ENCODE results near the gene PTPRM.
"Not testable (repeated sequence)": the region's sequence is repeated elsewhere in the genome, so short reads cannot be mapped to it uniquely, and the experiment has no call there.

The PTPRM gene

DNA sequence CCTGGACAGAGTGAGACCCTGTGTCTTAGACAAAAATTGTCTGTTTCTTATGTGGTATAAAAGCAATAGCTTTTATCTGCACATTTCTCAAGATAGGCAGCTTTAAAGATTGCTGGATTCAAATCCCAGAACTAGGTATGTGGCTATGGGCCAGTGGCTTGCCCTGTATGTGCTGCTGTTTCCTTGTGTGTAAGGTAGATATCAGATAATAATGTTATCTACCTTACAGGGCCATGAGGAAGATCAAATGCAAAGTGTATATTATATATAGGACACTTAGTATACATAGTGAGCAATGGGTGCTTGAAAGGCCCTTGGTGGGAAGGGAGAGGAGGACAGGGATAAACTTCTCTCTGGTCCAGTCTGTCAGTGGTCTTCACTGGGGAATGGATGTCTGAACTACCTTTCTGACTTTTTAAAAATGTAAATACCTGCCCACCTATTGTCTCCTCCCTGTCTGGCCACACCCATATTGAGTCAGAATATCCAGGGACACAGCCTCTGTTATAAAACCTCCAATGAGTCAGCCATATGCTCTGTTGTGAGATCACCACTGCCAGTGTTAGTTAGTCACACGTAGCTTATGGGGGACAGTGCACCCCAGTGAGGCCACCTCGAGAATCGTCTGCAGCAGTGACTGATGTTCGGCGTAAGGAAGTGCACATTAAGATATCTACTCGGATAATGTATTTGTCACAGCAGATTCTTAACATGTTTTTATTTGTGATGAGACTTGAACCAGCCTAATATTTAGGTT is 383.4 kb downstream of the PTPRM start:
- no peak for DNase-seq (ENCODE audit: low read depth in 1 of 2, low spot score in 1 of 2)
- TF ChIP-seq JUND (IDR thresholded peaks at IDR 0.05; ENCODE audit: low read depth): no peak
- in situ Hi-C loops (cut with HindIII; ENCODE audit: low pct_unique_long_range_greater_than_20kb, low sequenced_read_pairs): no loop called here

DNA sequence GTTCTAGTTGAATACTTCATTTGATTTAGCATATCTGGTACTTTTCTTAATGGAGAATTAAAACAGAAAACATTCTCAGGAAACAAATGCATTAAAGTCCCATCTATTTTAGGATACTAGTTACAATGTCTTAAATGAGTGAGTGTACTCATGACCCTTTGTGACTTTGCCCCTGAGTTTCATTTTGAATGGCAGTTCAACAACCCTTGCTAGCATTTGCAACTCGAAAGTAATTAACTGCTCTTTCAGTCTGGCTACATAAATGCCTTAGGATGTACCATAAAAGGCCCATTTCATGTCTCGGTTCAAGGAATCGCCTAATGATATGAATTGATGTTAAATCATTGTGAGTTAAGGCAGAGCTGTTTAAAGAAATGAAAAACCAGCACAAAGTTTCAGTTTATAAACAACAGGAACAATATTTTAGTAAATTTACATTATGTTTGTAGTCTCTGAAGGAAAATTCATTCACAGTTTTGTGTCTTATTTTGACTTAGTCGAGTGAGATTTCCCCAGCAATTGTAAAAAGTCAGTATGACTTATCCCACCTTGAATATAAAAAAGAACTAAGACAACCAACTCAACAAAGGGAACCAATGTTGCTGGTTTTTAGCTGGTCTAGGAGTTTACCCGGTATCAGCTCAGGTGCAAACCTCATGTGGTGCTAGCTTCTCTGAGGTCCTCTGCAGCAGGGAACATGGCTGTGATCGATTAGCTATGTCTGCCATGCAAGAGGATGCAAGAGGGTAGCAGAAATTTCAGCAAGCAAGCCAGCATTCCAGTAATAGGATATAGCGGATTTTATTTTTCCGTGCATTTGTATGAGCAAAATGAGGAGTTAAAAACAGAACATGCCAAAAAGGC is 386.2 kb downstream of the PTPRM start:
- in situ Hi-C loops (cut with HindIII; ENCODE audit: low pct_unique_long_range_greater_than_20kb, low sequenced_read_pairs): no loop called here

DNA sequence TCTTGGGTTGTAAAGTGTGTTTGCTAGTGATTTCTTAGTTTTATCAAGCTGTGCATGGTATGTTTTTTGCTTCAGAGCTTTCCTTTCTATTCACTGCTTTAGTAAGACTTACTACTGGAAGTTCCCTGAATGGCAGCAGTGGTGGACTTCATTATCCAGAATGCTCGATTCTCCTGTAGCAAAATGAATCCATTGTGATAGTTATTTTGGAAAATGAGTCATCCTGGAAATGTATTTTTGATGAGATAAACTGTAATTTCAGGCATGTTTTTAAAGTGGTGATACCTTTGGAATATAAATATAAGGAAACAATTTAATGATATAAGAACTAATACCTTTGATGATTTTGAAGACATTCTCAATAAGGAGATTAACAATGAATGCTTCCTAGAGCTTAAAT is 387.1 kb downstream of the PTPRM start:
- DNase-seq (ENCODE audit: low read depth in 1 of 2, low spot score in 1 of 2): no peak

More for the DNA sequence above, 386.2 kb downstream of the PTPRM start:
- no peak for DNase-seq (ENCODE audit: low read depth in 1 of 2, low spot score in 1 of 2)
- no peak for TF ChIP-seq JUND (IDR thresholded peaks at IDR 0.05; ENCODE audit: low read depth)

DNA sequence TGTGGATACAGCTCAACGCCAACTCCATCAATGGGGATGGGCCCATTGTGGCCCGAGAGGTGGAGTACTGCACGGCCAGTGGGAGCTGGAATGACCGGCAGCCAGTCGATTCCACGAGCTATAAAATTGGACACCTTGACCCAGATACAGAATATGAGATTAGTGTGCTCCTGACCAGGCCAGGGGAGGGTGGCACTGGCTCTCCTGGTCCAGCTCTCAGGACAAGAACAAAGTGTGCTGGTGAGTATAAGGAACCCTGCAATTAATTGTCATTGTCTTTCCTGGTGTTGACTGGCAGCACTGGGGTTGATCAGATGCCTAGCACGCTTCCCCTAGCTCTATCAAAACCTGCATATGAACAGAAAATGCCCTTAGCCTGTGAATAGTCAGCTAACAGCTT is 388.1 kb downstream of the PTPRM start:
- in situ Hi-C loops (cut with HindIII; ENCODE audit: low pct_unique_long_range_greater_than_20kb, low sequenced_read_pairs): no loop called here
- DNase-seq (ENCODE audit: low read depth in 1 of 2, low spot score in 1 of 2): no peak
- no peak for TF ChIP-seq JUND (IDR thresholded peaks at IDR 0.05; ENCODE audit: low read depth)

More for the DNA sequence above, 387.1 kb downstream of the PTPRM start:
- no peak for TF ChIP-seq JUND (IDR thresholded peaks at IDR 0.05; ENCODE audit: low read depth)
- in situ Hi-C loops (cut with HindIII; ENCODE audit: low pct_unique_long_range_greater_than_20kb, low sequenced_read_pairs): no loop called here

DNA sequence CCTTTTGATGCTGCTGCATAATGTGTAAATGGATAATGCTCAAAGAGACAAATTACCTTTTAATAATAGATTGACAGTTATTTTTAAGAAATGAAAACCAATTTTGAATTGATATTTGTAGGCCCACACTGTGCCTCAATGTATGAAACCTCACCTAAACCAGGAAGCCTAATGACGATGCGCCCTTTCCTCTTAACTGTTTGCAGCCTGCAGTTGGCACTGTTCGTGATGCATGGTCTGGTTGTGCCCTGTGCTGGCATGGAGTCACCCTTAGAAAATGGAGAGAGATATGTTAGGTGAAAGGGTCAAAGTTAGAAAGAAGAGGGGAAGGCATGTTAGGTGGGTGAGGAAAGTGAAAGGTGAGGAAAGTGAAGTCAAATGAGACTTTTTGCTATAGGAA is 390.2 kb downstream of the PTPRM start:
- DNase-seq (ENCODE audit: low read depth in 1 of 2, low spot score in 1 of 2): no peak
- no peak for TF ChIP-seq JUND (IDR thresholded peaks at IDR 0.05; ENCODE audit: low read depth)
- in situ Hi-C loops (cut with HindIII; ENCODE audit: low pct_unique_long_range_greater_than_20kb, low sequenced_read_pairs): no loop called here

DNA sequence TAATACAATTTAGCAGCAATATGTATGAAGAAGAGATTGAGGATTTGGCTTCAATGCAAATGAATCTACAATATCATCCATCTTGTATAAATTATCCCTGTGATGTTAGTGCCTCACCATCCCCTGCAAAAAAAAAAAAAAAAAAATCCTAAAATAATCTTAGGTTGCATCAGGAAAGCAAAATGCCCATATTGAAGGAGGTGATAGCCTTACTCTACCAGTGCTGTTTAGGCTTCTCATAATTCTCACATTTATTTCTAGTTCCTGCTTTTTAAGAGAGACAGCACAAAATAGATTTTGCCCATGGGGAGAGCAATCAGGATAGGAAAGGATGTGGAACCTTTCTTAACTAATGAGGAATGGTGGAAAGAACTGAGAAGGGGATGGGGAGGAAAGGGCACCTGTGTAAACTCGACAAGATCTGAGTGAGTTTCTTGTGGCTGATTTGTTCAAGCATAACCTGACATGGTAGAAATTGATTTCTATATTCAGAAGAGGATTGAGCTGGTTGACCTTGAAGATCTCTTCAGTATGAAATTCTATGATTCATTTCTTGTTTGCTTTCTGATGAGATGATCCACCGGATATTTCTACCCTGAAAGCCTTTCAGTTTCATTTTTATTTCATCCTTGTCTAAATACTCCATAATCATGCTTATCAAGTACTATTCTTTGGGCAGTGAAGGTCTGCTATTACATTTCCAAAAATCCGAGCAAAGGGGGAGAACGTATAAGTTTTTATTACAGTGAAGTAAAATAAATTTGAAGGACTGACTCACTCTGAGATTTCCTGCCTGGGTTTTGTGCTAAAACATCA is 391.2 kb downstream of the PTPRM start:
- in situ Hi-C loops (cut with HindIII; ENCODE audit: low pct_unique_long_range_greater_than_20kb, low sequenced_read_pairs): no loop called here
- no peak for DNase-seq (ENCODE audit: low read depth in 1 of 2, low spot score in 1 of 2)
- TF ChIP-seq JUND (IDR thresholded peaks at IDR 0.05; ENCODE audit: low read depth): no peak

DNA sequence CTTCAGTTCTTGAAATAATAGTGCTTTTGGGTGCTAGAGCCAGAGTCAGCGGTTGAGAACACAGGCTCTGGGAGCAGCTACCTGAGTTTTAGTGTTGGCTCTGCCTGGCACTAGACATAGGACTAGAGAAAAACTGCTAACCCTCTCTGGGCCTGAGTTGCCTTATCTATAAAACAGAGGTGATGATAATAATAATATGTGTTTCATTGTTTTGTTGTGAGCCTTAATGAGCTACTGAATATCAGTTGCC is 391.7 kb downstream of the PTPRM start:
- in situ Hi-C loops (cut with HindIII; ENCODE audit: low pct_unique_long_range_greater_than_20kb, low sequenced_read_pairs): no loop called here
- DNase-seq (ENCODE audit: low read depth in 1 of 2, low spot score in 1 of 2): no peak

DNA sequence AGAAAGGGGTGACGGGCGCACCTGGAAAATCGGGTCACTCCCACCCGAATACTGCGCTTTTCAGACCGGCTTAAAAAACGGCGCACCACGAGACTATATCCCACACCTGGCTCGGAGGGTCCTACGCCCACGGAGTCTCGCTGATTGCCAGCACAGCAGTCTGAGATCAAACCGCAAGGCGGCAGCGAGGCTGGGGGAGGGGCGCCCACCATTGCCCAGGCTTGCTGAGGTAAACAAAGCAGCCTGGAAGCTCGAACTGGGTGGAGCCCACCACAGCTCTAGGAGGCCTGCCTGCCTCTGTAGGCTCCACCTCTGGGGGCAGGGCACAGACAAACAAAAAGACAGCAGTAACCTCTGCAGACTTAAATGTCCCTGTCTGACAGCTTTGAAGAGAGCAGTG is 399.6 kb downstream of the PTPRM start:
- in situ Hi-C loops (cut with HindIII; ENCODE audit: low pct_unique_long_range_greater_than_20kb, low sequenced_read_pairs); DNase-seq (ENCODE audit: low read depth in 1 of 2, low spot score in 1 of 2): not testable (repeated sequence)

More for the DNA sequence above, 391.7 kb downstream of the PTPRM start:
- TF ChIP-seq JUND (IDR thresholded peaks at IDR 0.05; ENCODE audit: low read depth): no peak

DNA sequence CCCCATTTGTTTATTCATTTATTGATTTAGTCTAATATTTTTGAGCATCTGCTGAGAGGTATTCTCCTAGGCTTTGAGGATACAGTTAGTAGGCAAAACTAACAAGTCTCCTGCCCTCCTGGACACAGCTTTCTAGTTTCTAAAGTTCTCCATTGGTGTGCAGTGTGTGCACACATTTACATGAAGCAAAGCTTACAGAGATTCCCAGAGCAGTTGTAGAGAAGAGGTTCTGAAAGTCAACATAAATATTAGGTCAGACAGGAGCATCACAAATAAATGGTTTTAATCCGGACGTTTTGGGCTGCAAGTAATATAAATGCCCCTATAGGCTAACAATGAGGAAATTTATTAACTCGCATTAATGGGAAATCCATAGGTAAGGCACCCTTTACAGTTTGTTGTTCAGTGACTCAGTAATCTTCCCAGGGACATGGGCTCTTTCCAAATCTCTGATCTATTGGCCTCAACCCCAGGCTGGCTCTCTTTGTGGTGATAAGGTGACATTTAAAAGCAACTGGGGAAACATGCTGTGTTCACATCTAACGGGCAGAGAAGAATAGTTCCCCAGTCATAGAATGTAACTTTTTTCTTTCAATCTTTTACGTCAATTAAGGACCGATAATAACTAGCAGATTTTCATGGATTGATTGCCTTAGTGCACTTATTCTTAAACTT is 407.2 kb downstream of the PTPRM start:
- in situ Hi-C loops (cut with HindIII; ENCODE audit: low pct_unique_long_range_greater_than_20kb, low sequenced_read_pairs): no loop called here
- DNase-seq (ENCODE audit: low read depth in 1 of 2, low spot score in 1 of 2): no peak
- TF ChIP-seq JUND (IDR thresholded peaks at IDR 0.05; ENCODE audit: low read depth): no peak

DNA sequence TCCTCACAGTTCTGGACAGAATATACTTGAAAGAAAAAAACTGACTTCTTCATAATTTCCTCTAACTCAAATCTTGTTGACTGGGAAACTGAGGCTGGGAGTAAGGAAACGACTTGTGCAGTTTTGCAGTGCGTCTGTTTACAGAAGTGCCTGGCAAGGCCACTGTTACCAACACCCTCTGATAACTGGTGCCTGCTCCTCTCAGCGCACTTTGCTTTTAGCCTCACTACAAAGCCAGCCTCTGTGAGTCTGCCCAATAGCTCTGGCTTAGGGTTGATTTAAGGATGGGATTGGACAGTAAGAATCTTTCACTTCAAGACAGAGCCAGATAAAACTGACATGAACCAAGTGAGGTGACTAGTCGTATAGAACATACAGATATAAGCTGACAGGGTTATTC is 410.8 kb downstream of the PTPRM start:
- in situ Hi-C loops (cut with HindIII; ENCODE audit: low pct_unique_long_range_greater_than_20kb, low sequenced_read_pairs): no loop called here
- DNase-seq (ENCODE audit: low read depth in 1 of 2, low spot score in 1 of 2): no peak
- no peak for TF ChIP-seq JUND (IDR thresholded peaks at IDR 0.05; ENCODE audit: low read depth)

DNA sequence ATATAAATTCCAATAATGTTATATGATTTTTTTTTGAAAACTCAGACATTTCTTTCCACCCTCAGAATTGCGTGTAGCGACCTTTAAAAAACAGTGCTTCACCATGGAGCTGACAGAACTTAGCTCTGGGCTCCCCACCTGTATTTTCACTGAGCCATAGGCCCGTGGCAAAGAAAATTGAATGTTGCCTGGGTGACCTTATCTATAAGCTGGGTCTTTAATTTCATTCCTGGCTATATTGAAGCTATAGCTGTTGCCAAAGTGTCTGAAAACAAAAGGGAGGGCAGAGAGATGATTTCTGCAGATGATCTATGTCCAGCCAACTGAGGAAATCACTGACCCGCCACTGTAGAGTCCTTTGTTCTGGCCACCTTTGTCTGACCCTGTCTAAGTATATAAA is 411.7 kb downstream of the PTPRM start:
- in situ Hi-C loops (cut with HindIII; ENCODE audit: low pct_unique_long_range_greater_than_20kb, low sequenced_read_pairs): no loop called here
- no peak for TF ChIP-seq JUND (IDR thresholded peaks at IDR 0.05; ENCODE audit: low read depth)
- no peak for DNase-seq (ENCODE audit: low read depth in 1 of 2, low spot score in 1 of 2)

DNA sequence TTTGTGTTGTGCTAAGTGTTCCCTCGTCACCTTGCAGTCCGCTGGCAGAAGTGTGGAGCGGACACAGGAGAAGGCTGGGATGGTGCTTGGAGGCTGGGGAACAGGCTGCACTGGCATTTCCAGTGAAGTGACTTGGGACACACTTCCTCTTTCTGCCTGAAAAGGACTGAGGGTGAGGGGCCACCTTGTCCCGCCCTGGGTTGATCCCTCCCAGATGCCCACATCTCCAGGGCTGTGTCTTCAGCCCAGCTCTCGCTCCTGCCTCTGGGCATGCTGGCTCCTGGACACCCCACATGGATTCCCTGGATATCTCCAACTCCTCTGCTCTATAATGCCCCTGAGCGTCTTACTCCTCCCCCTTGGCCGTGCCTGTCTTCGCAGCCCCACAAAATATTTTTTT is 412.6 kb downstream of the PTPRM start:
- no peak for TF ChIP-seq JUND (IDR thresholded peaks at IDR 0.05; ENCODE audit: low read depth)
- in situ Hi-C loops (cut with HindIII; ENCODE audit: low pct_unique_long_range_greater_than_20kb, low sequenced_read_pairs): no loop called here
- DNase-seq (ENCODE audit: low read depth in 1 of 2, low spot score in 1 of 2): peak in 1 of 2 experiments; percentile 5
